H1 (cell line): Measurements from ENCODE around the gene ADAM30. TPM values are rescaled to one million over a fixed set of nuclear protein-coding genes. Genes with fewer than 3 reads are reported as not detected.

Source experiments
- CTCF ChIA-PET: fragments of 300-600 bp; sonication (Branson Sonifier 250); formaldehyde crosslinking; loops from one replicate; lab custom pipeline; 2021; ENCODE audit not compliant: partially characterized antibody; lab: Charles Lee
- POLR2A ChIA-PET: fragments of 300-600 bp; sonication (Branson Sonifier 250); formaldehyde crosslinking; loops from one replicate; lab custom pipeline; 2021; ENCODE audit warnings: inconsistent platforms; ENCODE audit not compliant: partially characterized antibody; lab: Charles Lee
- DNase-seq, 2 experiments: peaks; one replicate each; pipeline versions ENCODE4 v3.0.0 to v3.0.0-alpha.2; 2010 to 2022; ENCODE audit warnings: low spot score in 2 of 2, low read depth in 1 of 2, mixed read lengths in 1 of 2
- FAIRE-seq: peaks from 2 replicates; lab custom pipeline; 2011; peaks lifted over from hg19 to GRCh38; lab: Jason Lieb, UNC
- H2AFZ ChIP-seq: 2 replicates; pipeline ENCODE4 v1.8.1; 2012; ENCODE audit warnings: low read length, inconsistent platforms
- H2AK5ac ChIP-seq: 2 replicates; pipeline ENCODE4 v1.6.1; 2013; ENCODE audit warnings: low read depth, low read length
- H2BK120ac ChIP-seq: replicated peaks from 2 replicates; pipeline ENCODE3; 2013; ENCODE audit warnings: low read depth, low read length, inconsistent platforms
- H2BK12ac ChIP-seq: 2 replicates; pipeline ENCODE4 v1.6.1; 2013; ENCODE audit warnings: low read depth, low read length
- H2BK15ac ChIP-seq: 2 replicates; pipeline ENCODE4 v1.6.1; 2013; ENCODE audit warnings: low read length
- H2BK20ac ChIP-seq: 2 replicates; pipeline ENCODE4 v1.6.1; 2013; ENCODE audit warnings: low read length
- H2BK5ac ChIP-seq: 2 replicates; pipeline ENCODE4 v1.6.1; 2013; ENCODE audit warnings: low read depth, low read length
- H3K14ac ChIP-seq: 2 replicates; pipeline ENCODE4 v1.6.1; 2013; ENCODE audit warnings: inconsistent platforms; ENCODE audit not compliant: insufficient read length
- H3K18ac ChIP-seq: 2 replicates; pipeline ENCODE4 v1.6.1; 2013; ENCODE audit warnings: low read length; ENCODE audit errors: extremely low read depth
- H3K23ac ChIP-seq: 2 replicates; pipeline ENCODE4 v1.6.1; 2013; ENCODE audit warnings: inconsistent platforms; ENCODE audit not compliant: insufficient read length
- H3K23me2 ChIP-seq: 2 replicates; pipeline ENCODE4 v1.6.1; 2013; ENCODE audit warnings: low read depth, low read length
- H3K27ac ChIP-seq: 2 replicates; pipeline ENCODE4 v1.6.1; 2011; ENCODE audit warnings: low read depth, low read length, inconsistent platforms
- H3K27me3 ChIP-seq, 4 experiments: replicated peaks in 1 of 4; 1 replicate in 1 of 4; 2 replicates in 3 of 4; pipeline versions ENCODE4 v1.6.1 to v1.8.1; 2011 to 2013; ENCODE audit warnings: low read length in 3 of 4, mild to moderate bottlenecking in 3 of 4, inconsistent platforms in 2 of 4, mixed read lengths in 2 of 4, moderate library complexity in 1 of 4; ENCODE audit not compliant: control insufficient read depth in 3 of 4, insufficient read depth in 3 of 4; ENCODE audit errors: extremely low read depth in 1 of 4
- H3K36me3 ChIP-seq, 4 experiments: 2 replicates each; pipeline versions ENCODE4 v1.6.1 to v1.8.1; 2011 to 2013; ENCODE audit warnings: mild to moderate bottlenecking in 4 of 4, low read length in 3 of 4, moderate library complexity in 2 of 4, control low read depth in 1 of 4, inconsistent platforms in 1 of 4; ENCODE audit not compliant: insufficient read depth in 4 of 4, control insufficient read depth in 2 of 4
- H3K4ac ChIP-seq: replicated peaks from 2 replicates; pipeline ENCODE3; 2013; ENCODE audit warnings: low read length, low read depth, mixed read lengths, inconsistent platforms; ENCODE audit not compliant: insufficient read length
- H3K4me1 ChIP-seq, 4 experiments: replicated peaks in 1 of 4; 1 replicate in 1 of 4; 2 replicates in 3 of 4; pipeline versions ENCODE4 v1.6.1 to v1.8.1; 2011 to 2013; ENCODE audit warnings: low read length in 3 of 4, inconsistent platforms in 2 of 4, mixed read lengths in 1 of 4; ENCODE audit not compliant: insufficient read depth in 4 of 4, control insufficient read depth in 3 of 4
- H3K4me2 ChIP-seq, 2 experiments: 2 replicates each; pipeline versions ENCODE4 v1.6.1 to v1.8.1; 2011 to 2013; ENCODE audit warnings: low read depth in 2 of 2, low read length in 2 of 2, control low read depth in 1 of 2, inconsistent platforms in 1 of 2, mild to moderate bottlenecking in 1 of 2; ENCODE audit not compliant: insufficient read depth in 1 of 2
- H3K4me3 ChIP-seq, 4 experiments: fragments of 200-600, 300-600 bp in 1 of 4; sonication (generic), shearing (Covaris generic), sonication (Bioruptor Twin) in 1 of 4; 2 replicates each; pipeline versions ENCODE4 v1.5.1 to v1.8.1; 2011 to 2016; ENCODE audit warnings: low read length in 4 of 4, low read depth in 3 of 4, control low read depth in 2 of 4, inconsistent platforms in 2 of 4, mild to moderate bottlenecking in 2 of 4, mixed read lengths in 1 of 4, moderate library complexity in 1 of 4; ENCODE audit not compliant: insufficient read depth in 2 of 4; ENCODE audit errors: extremely low read depth in 1 of 4
- H3K56ac ChIP-seq: replicated peaks from 2 replicates; pipeline ENCODE3; 2013; ENCODE audit warnings: low read depth, mild to moderate bottlenecking, mixed read lengths, low read length, inconsistent platforms; ENCODE audit not compliant: insufficient read length
- H3K79me1 ChIP-seq: 2 replicates; pipeline ENCODE4 v1.6.1; 2013; ENCODE audit warnings: low read depth, low read length, control low read depth
- H3K79me2 ChIP-seq, 2 experiments: 2 replicates each; pipeline versions ENCODE4 v1.6.1 to v1.8.1; 2012 to 2013; ENCODE audit warnings: low read length in 2 of 2, mild to moderate bottlenecking in 2 of 2, inconsistent platforms in 1 of 2; ENCODE audit not compliant: insufficient read depth in 2 of 2, control insufficient read depth in 1 of 2
- H3K9ac ChIP-seq, 4 experiments: replicated peaks in 1 of 4; 1 replicate in 1 of 4; 2 replicates in 3 of 4; pipeline versions ENCODE4 v1.6.1 to v1.8.1; 2011 to 2013; ENCODE audit warnings: low read depth in 3 of 4, low read length in 3 of 4, control low read depth in 2 of 4, mild to moderate bottlenecking in 2 of 4, moderate library complexity in 2 of 4, inconsistent platforms in 1 of 4; ENCODE audit errors: extremely low read depth in 1 of 4
- H3K9me3 ChIP-seq, 2 experiments: 2 replicates each; pipeline versions ENCODE4 v1.6.1 to v1.8.1; 2012 to 2013; ENCODE audit warnings: mild to moderate bottlenecking in 2 of 2, moderate library complexity in 2 of 2, control low read depth in 1 of 2, inconsistent platforms in 1 of 2, low read depth in 1 of 2, low read length in 1 of 2, mixed read lengths in 1 of 2; ENCODE audit not compliant: insufficient read depth in 2 of 2
- H4K20me1 ChIP-seq, 2 experiments: replicated peaks in 1 of 2; 2 replicates each; pipeline versions ENCODE3 to v1.8.1; 2011 to 2013; ENCODE audit warnings: inconsistent platforms in 2 of 2, low read length in 2 of 2, mild to moderate bottlenecking in 1 of 2; ENCODE audit not compliant: insufficient read depth in 2 of 2, control insufficient read depth in 1 of 2
- H4K5ac ChIP-seq: 2 replicates; pipeline ENCODE4 v1.6.1; 2013; ENCODE audit warnings: low read length, low read depth, mixed read lengths, inconsistent platforms; ENCODE audit not compliant: insufficient read length
- H4K8ac ChIP-seq: 2 replicates; pipeline ENCODE4 v1.8.0; 2013; ENCODE audit warnings: mild to moderate bottlenecking, moderate library complexity, low read length, inconsistent platforms; ENCODE audit not compliant: insufficient read depth; ENCODE audit errors: extremely low read depth
- H4K91ac ChIP-seq: replicated peaks from 2 replicates; pipeline ENCODE3; 2013; ENCODE audit warnings: low read length, mixed read lengths, inconsistent platforms; ENCODE audit not compliant: insufficient read length
- FOSL1 ChIP-seq: IDR thresholded peaks from 2 replicates; pipeline ENCODE4 v1.6.1; 2011; ENCODE audit warnings: mild to moderate bottlenecking, low read depth, low read length, moderate library complexity; ENCODE audit not compliant: insufficient read depth
- KDM4A ChIP-seq: IDR thresholded peaks from one replicate; pipeline ENCODE4 v1.7.1; 2012; ENCODE audit warnings: low read depth, mild to moderate bottlenecking, moderate library complexity, low read length, inconsistent platforms; ENCODE audit not compliant: severe bottlenecking
- POLR2A ChIP-seq, 2 experiments: IDR thresholded peaks; 1 replicate in 1 of 2; 2 replicates in 1 of 2; pipeline ENCODE4 v1.6.1; 2011; ENCODE audit warnings: low read depth in 2 of 2, low read length in 2 of 2, mild to moderate bottlenecking in 2 of 2; ENCODE audit errors: control extremely low read depth in 1 of 2
- POU5F1 ChIP-seq: IDR thresholded peaks from 2 replicates; pipeline ENCODE4 v1.6.1; 2011; ENCODE audit warnings: low read depth, mild to moderate bottlenecking, low read length, moderate library complexity
- SIN3A ChIP-seq, 2 experiments: IDR thresholded peaks in 1 of 2; conservative IDR thresholded peaks in 1 of 2; 2 replicates each; pipeline ENCODE4 v1.6.1; 2011 to 2012; ENCODE audit warnings: low read length in 2 of 2, improper control_type of control experiment in 1 of 2, low read depth in 1 of 2, mild to moderate bottlenecking in 1 of 2
- SP2 ChIP-seq: IDR thresholded peaks from 2 replicates; pipeline ENCODE4 v1.6.1; 2012; ENCODE audit warnings: mild to moderate bottlenecking, low read length, inconsistent platforms
- WGBS, 2 experiments: shearing (Covaris generic) in 1 of 2; methylation state at CpG; one replicate each; pipeline versions ENCODE4 v1.1.6 to v1.1.7; 2013 to 2015; ENCODE audit warnings: low lambda C conversion rate in 2 of 2, mixed read lengths in 2 of 2, inconsistent platforms in 1 of 2, low coverage in 1 of 2, missing lambda C conversion rate in 1 of 2; ENCODE audit not compliant: insufficient replicate concordance in 2 of 2, insufficient coverage in 1 of 2, insufficient read length in 1 of 2; ENCODE audit errors: extremely low coverage in 1 of 2, missing lambda C conversion rate in 1 of 2; 5-methylcytosine and 5-hydroxymethylcytosine counted together
- polyA plus RNA-seq, 7 experiments: library from polyadenylated mRNA; depleted of rRNA in 3 of 7; stranded (reverse) in 5 of 7; unstranded in 2 of 7; fragments of >200 nt in 5 of 7; fragments of 200-250 nt in 2 of 7; gene quantifications; 1 replicate in 5 of 7; 2 replicates in 1 of 7; 4 replicates in 1 of 7; pipeline versions ENCODE4 v1.2.1 to v1.2.3, GENCODE V29; 2011 to 2013; ENCODE audit warnings: missing spikeins in 2 of 7, mixed read lengths in 2 of 7
- total RNA-seq: library from RNA; stranded (reverse); fragmentation: NEBNext Ultra II Directional; extraction: Animal tissue kit (Norgen Biotek cat#: 25700); gene quantifications from 2 replicates; pipeline ENCODE4 v1.2.1, GENCODE V29; 2021
- TF ChIP-seq, protein P1 (sequence below): IDR thresholded peaks from 2 replicates; pipeline ENCODE4 v1.6.1; 2011; ENCODE audit warnings: low read length, improper control_type of control experiment

ADAM30 gene
- total and polyA plus RNA-seq, 2 of the 8 experiments (the other 6 are each of a cell fraction or from before 2014, with no cell fraction given) = not detected

- no peak overlapping the region for H3K4ac ChIP-seq
- no peaks in the 10 kb centered on the region for H3K79me2 ChIP-seq
- no peaks in the 10 kb centered on the region for H3K79me1 ChIP-seq
- H4K5ac ChIP-seq = no peak overlapping the region
- no peaks in the 10 kb centered on the region for H3K9me3 ChIP-seq
- no peak overlapping the region for H2BK15ac ChIP-seq
- no peak overlapping the region for H3K4me3 ChIP-seq
- WGBS, 2 experiments = 92% methylated on average over 2 of the region's 2 CpGs; no CpG with 5 or more reads in 1 of the 2 experiments
- no peak overlapping the region for H4K91ac ChIP-seq
- ChIA-PET POLR2A (no interaction called here), CTCF (interaction anchor here (4.6 kb wide), 1 partner anchor 9 kb away, joined by 41 read pairs; no protein-coding TSS in a partner anchor)
- H2BK12ac ChIP-seq = no peak overlapping the region
- no peak overlapping the region for H2AK5ac ChIP-seq
- FAIRE-seq = no peak
- no peaks in the 10 kb centered on the region for H3K4me1 ChIP-seq
- no peak overlapping the region for H3K18ac ChIP-seq
- H3K27me3 ChIP-seq = no peaks in the 10 kb centered on the region
- H2BK5ac ChIP-seq = no peak overlapping the region
- DNase-seq = no peak
- no peak overlapping the region for H3K23ac ChIP-seq
- H2BK120ac ChIP-seq = no peak overlapping the region
- H3K14ac ChIP-seq = no peak overlapping the region
- TF ChIP-seq, protein P1, sequence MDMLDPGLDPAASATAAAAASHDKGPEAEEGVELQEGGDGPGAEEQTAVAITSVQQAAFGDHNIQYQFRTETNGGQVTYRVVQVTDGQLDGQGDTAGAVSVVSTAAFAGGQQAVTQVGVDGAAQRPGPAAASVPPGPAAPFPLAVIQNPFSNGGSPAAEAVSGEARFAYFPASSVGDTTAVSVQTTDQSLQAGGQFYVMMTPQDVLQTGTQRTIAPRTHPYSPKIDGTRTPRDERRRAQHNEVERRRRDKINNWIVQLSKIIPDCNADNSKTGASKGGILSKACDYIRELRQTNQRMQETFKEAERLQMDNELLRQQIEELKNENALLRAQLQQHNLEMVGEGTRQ = no peak
- no peak for TF ChIP-seq POU5F1
- no peak for TF ChIP-seq FOSL1
- TF ChIP-seq SP2 = no peak
- no peak for TF ChIP-seq KDM4A
- TF ChIP-seq SIN3A (conservative IDR thresholded peaks at IDR 0.05 in 1 of 2, IDR thresholded peaks at IDR 0.05 in 1 of 2; ENCODE audit: low read depth in 1 of 2, low read length in 2 of 2) = no peak
- no peak for TF ChIP-seq POLR2A (IDR thresholded peaks at IDR 0.05; ENCODE audit: control extremely low read depth in 1 of 2, low read depth in 2 of 2, low read length in 2 of 2)
- TF ChIP-seq, all 59 proteins: peak for 0
- H3K23me2 ChIP-seq = no peaks in the 10 kb centered on the region
- H2BK20ac ChIP-seq = no peak overlapping the region
- no peak overlapping the region for H3K9ac ChIP-seq
- H3K36me3 ChIP-seq = no peaks in the 10 kb centered on the region
- H2AFZ ChIP-seq = no peak overlapping the region
- H3K4me2 ChIP-seq = no peak overlapping the region
- no peaks in the 10 kb centered on the region for H4K20me1 ChIP-seq
- no peak overlapping the region for H3K56ac ChIP-seq
- no peak overlapping the region for H4K8ac ChIP-seq
- no peak overlapping the region for H3K27ac ChIP-seq
Observed at GRCh38 chr1:119861547-119861946, 34.8 kb downstream of the ADAM30 start.
